Activated CD4-positive, alpha-beta T cell treated with anti-CD3 and anti-CD28 coated beads, Interleukin-2, Interleukin-6, amounts not matched to agents 100 ng/mL and 50 ng/mL, durations not matched to agents 16 hours and 8 hours (primary cell): Measurements from ENCODE around the gene LRRC8C.

Experiments
- DNase-seq: peaks from one replicate; pipeline ENCODE4 v3.0.0-alpha.2; 2020

LRRC8C gene

GRCh38 chr1:89736937-89737733 is 104.2 kb downstream of the LRRC8C start:
- DNase-seq = no peak

GRCh38 chr1:89737985-89738510 is 105.1 kb downstream of the LRRC8C start:
- DNase-seq = no peak

DNA sequence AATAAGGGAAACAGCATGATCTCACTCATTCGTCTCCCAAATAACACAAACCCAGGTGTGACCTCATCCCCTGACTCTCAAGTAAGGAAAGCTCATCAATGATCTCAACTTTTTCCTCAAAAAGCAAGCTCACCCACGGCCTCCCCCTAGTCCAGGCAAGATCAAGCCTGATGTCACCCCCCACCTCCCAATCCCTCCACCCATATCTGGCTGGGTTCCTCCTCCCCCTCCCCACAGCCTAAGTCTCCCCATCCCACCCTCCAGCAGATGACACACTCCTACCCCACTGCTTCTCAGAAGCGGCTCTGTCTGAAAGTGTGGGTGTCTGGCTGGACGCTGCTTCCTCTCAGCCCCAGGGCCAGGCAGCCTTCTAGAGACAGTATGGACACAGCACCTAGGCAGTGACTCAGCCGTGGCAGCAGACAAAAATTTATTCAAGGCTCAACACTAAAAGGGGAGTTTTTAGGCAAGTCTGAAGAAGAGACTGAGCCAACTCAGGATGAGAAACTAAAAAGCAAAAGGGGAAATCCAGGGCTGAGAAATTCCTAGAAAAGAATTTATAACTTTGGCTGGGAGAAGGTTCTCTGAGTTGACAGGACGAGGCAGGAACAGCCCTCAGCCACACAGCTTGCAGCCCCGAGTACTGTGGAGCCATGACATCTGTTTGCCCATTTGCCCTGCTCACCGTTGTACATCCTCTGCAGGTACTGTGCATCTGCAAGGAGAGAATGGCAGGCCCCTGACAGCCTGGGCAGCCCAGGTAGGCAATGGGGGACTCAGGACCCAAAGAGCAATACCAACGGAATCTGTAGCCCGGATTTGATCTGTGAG is 106.3 kb downstream of the LRRC8C start:
- peak; percentile 66 for DNase-seq

- DNase-seq = no peak
Observed at GRCh38 chr1:89739844-89740216, 106.9 kb downstream of the LRRC8C start.

GRCh38 chr1:89743788-89744187 is 110.9 kb downstream of the LRRC8C start:
- no peak for DNase-seq

DNA sequence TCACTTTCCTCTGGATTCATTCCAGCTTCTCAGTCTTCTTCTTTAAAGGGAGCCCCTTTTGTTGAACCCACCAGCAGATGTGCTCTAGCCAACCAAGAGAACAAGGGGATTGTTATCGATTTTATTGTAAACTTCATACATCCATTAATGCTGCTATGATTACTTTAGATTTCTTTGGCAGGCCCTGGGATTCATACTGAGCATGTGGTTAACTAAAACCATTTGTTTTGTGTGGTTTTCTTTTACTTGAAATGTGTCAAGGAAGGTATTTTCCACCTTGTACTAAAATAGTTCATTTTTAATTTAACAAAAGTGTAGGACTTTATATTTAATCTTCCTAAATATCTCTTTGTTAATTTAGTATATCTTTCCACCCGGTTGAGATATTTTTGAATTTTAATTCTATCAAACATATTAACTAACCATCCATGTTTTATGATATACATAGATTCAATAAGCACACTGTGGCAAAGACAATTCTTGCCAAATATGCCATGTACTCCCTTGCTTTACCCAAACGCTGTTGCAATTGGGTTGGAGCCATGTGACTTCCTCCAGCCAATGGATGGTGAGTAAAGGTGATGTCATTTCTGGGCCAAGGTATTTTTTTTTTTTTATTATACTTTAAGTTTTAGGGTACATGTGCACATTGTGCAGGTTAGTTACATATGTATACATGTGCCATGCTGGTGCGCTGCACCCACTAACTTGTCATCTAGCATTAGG is 113.7 kb downstream of the LRRC8C start:
- no peak for DNase-seq

DNA sequence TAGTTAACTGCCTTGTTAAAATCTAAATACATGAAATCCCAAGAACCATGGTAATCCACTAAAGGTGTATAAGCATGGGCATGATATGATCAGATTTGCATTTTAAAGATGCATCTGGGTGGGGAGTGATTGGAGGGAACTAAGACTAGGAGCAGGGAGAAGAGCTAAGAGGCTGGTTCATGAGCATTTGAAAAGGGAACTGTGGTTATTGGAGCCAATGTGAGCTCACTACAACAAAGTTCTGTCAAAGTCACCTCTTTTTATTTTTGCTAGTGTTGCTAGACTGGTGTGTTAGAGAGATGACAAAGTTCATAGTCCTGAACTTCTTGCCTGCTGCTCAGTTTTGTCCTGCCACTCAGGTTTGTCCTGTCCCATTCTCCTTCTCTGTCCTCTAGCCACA is 120.8 kb downstream of the LRRC8C start:
- no peak for DNase-seq

GRCh38 chr1:89754518-89754917 is 121.6 kb downstream of the LRRC8C start:
- peak; percentile 81 for DNase-seq

GRCh38 chr1:89755591-89755990 is 122.7 kb downstream of the LRRC8C start:
- DNase-seq = no peak

DNA sequence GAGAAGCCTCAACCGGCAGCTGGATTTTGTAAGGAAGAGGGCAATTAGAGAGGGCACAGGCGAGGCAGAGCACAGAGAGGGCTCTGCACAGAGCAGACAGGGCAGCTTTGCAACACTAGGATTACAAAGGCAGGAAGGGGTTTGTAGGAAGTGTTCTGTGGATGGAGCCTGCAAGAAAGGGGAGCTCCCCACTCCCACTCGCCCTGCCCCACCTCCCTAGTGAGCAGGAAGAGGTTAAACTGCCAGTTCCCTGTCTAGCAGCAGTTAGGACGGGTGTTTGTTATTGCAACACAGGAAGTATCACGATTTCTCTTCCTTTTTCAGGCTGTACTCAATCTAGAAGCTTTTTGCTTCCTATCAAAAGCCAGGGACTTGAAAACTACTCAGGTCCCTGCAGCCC is 124.6 kb downstream of the LRRC8C start:
- peak; percentile 87 for DNase-seq

DNA sequence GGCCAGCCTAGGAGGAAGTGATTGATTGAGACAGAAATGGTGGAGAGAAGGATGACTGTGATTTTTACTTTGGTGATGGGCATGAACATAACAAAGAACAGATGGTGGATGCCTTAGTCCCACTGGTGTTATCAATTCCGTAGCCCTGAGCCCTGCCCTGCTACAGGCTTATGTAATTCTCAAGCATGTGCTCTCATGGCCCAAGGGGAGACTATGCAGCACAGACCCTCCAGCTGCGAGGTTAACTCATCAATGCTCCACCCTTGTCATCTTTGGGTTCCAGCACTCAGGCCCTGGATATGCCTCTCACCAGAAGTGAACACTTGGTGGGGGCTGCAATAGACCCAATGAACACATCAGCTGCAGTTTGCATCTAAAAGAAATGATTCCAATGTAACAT is 125.2 kb downstream of the LRRC8C start:
- DNase-seq = no peak

DNA sequence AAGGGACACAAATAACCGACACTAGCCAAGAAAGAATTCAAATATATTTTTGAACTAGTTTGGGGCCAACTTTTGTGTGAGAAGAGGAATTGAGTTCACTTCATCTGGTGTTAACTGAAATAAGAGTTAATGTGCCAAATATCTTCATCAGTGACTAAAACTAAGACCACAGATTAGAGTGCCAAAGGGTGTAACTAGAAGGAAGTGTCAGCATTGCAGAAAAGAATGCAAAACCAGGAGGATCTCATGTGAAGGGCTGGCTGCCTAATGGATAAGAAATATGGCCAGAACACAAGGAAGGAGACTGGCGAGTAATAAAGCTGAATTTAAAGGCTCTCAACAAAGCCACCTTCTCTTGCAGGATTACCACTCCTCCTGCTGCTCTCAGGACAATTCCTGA is 126.1 kb downstream of the LRRC8C start:
- DNase-seq = no peak

DNA sequence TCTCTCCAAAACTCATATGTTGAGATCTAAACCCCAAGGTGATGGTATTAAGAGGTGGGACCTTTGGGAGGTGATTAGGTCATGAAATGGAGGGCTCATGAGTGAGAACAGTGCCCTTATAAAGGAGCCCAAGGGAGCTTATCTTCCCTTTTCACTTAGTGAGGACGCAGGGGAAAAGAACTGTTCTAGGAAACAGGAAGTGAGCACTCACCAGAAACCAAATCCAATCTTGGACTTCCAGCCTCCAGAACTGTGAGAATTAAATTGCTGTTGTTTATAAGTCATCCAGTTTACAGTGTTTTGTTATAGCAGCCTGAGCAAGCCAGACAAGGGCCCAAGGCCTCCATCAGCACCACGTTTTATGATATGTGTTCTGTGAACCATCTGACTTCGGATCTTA is 127.6 kb downstream of the LRRC8C start:
- DNase-seq = no peak

- DNase-seq = no peak
Observed at GRCh38 chr1:89761338-89761737, 128.4 kb downstream of the LRRC8C start.

DNA sequence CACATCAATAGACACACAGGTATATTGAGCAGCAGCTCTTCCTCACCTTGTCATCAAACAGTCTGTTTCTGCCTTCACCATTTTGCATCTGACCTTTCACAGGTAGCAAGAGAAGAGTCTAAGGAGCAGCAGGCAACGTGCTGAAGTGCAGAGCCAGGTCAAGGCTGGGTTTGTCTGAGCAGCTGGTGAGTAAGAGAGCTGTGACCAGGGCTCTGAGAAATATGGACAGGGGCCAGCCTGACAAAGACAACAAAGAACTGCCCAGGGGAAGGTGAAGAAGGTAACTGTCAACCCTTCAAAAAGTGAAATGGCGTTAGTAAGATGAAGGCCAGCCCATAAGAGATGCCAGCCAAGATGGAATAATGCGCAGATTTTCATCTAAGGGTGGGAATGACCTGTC is 129.0 kb downstream of the LRRC8C start:
- no peak for DNase-seq

- DNase-seq = no peak
Observed at GRCh38 chr1:89762386-89762778, 129.5 kb downstream of the LRRC8C start.

GRCh38 chr1:89762779-89763648 is 130.1 kb downstream of the LRRC8C start:
- DNase-seq = peak; percentile 92

- no peak for DNase-seq
Observed at GRCh38 chr1:89763649-89763986, 130.7 kb downstream of the LRRC8C start.

- DNase-seq = no peak
Observed at GRCh38 chr1:89765774-89766173, 132.9 kb downstream of the LRRC8C start.

DNA sequence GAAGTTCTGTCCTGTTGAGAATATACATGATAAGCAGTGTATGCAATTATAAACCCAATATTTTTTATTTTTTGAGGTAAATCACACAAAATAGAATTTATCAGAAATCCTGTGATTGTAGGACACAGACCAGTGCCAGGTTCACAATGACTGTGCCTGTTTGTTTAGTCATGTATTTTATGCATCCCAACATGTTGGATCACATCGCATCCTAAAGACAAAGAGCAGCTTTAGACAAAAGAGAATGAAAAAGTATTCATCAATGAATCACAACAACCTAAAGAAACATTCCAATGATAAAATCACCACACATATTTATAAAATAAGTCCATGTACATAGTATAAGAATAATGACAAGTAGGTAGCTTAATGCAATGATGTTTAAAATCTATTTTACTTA is 134.7 kb downstream of the LRRC8C start:
- no peak for DNase-seq
